Measurements from ENCODE around the gene LRRC15.

Gene LRRC15

GRCh38 chr3:194367992-194368841, 1.3 kb downstream of the LRRC15 start:
- no peak overlapping the region for H3K4me3 ChIP-seq (ENCODE audit: control insufficient read depth, low read depth, low read length)
- TF ChIP-seq CTCF (conservative IDR thresholded peaks at IDR 0.05; ENCODE audit: control insufficient read depth, insufficient read depth, low read depth, low read length) = no peak

GRCh38 chr3:194365978-194366490, 3.5 kb downstream of the LRRC15 start:
- no peak overlapping the region for H3K4me3 ChIP-seq (ENCODE audit: control insufficient read depth, low read depth, low read length)
- DNase-seq (ENCODE audit: low read depth) = no peak
- no peak for TF ChIP-seq CTCF (conservative IDR thresholded peaks at IDR 0.05; ENCODE audit: control insufficient read depth, insufficient read depth, low read depth, low read length)

More at GRCh38 chr3:194367992-194368841, 1.3 kb downstream of the LRRC15 start:
- DNase-seq (ENCODE audit: low read depth) = peak; percentile 78

GRCh38 chr3:194365526-194365925, 4.0 kb downstream of the LRRC15 start:
- no peak for TF ChIP-seq CTCF (conservative IDR thresholded peaks at IDR 0.05; ENCODE audit: control insufficient read depth, insufficient read depth, low read depth, low read length)
- no peak for DNase-seq (ENCODE audit: low read depth)
- H3K4me3 ChIP-seq (ENCODE audit: control insufficient read depth, low read depth, low read length) = no peak overlapping the region

- H3K4me3 ChIP-seq (ENCODE audit: control insufficient read depth, low read depth, low read length) = no peak overlapping the region
- peak; percentile 87 for DNase-seq (ENCODE audit: low read depth)
- TF ChIP-seq CTCF (conservative IDR thresholded peaks at IDR 0.05; ENCODE audit: control insufficient read depth, insufficient read depth, low read depth, low read length) = no peak
Observed at GRCh38 chr3:194364652-194365434, 4.7 kb downstream of the LRRC15 start.

GRCh38 chr3:194364314-194364651, 5.3 kb downstream of the LRRC15 start:
- H3K4me3 ChIP-seq (ENCODE audit: control insufficient read depth, low read depth, low read length) = no peak overlapping the region
- no peak for DNase-seq (ENCODE audit: low read depth)
- TF ChIP-seq CTCF (conservative IDR thresholded peaks at IDR 0.05; ENCODE audit: control insufficient read depth, insufficient read depth, low read depth, low read length) = no peak

- TF ChIP-seq CTCF (conservative IDR thresholded peaks at IDR 0.05; ENCODE audit: control insufficient read depth, insufficient read depth, low read depth, low read length) = no peak
- no peak for DNase-seq (ENCODE audit: low read depth)
- H3K4me3 ChIP-seq (ENCODE audit: control insufficient read depth, low read depth, low read length) = no peak overlapping the region
Observed at GRCh38 chr3:194360568-194360967, 9.0 kb downstream of the LRRC15 start.
